Erythroblast (primary cell): Measurements from ENCODE around the gene IQSEC1.

Source experiments
- GATA1 ChIP-seq: IDR thresholded peaks from 2 replicates; pipeline ENCODE4 v1.6.1; 2011; ENCODE audit warnings: low read depth, mild to moderate bottlenecking, control low read depth, low read length, moderate library complexity
- POLR2A ChIP-seq: IDR thresholded peaks from 2 replicates; pipeline ENCODE4 v1.6.1; 2011; ENCODE audit warnings: mild to moderate bottlenecking, low read length

GRCh38 chr3:13051581-13051980, 21.6 kb downstream of the IQSEC1 start:
- TF ChIP-seq POLR2A (no peak), GATA1 (no peak)
